ENCODE results near the gene KSR1. TPM values are rescaled to one million over a fixed set of nuclear protein-coding genes. Genes with fewer than 3 reads are reported as not detected.

KSR1 gene
- total and polyA plus RNA-seq, 9 of the 15 experiments (the other 6 are each of a cell fraction or from before 2014, with no cell fraction given) = 1.4 to 51.7 (median 18.4) TPM

- TF ChIP-seq, protein P1, sequence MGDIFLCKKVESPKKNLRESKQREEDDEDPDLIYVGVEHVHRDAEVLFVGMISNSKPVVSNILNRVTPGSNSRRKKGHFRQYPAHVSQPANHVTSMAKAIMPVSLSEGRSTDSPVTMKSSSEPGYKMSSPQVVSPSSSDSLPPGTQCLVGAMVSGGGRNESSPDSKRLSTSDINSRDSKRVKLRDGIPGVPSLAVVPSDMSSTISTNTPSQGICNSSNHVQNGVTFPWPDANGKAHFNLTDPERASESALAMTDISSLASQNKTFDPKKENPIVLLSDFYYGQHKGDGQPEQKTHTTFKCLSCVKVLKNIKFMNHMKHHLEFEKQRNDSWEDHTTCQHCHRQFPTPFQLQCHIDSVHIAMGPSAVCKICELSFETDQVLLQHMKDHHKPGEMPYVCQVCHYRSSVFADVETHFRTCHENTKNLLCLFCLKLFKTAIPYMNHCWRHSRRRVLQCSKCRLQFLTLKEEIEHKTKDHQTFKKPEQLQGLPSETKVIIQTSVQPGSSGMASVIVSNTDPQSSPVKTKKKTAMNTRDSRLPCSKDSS (IDR thresholded peaks at IDR 0.05; ENCODE audit: low read depth, partially characterized antibody) = no peak
- TF ChIP-seq ZFP91 (CRISPR knock-in tag; IDR thresholded peaks at IDR 0.05) (no peak), ATF7 (IDR thresholded peaks at IDR 0.05) (peak; percentile 74; the same call in 1 of the 2 replicates), RBFOX2 (IDR thresholded peaks at IDR 0.05; ENCODE audit: low read depth, low read length) (peak; percentile 36), POLR3G (IDR thresholded peaks at IDR 0.05; ENCODE audit: extremely low read depth, insufficient read length, insufficient replicate concordance) (no peak), HNRNPH1 (optimal IDR thresholded peaks at IDR 0.05; ENCODE audit: low read depth, low read length) (no peak), NR0B1 (IDR thresholded peaks at IDR 0.05; ENCODE audit: partially characterized antibody) (no peak), SUPT5H (IDR thresholded peaks at IDR 0.05) (peak; percentile 68), ZNF23 (CRISPR knock-in tag; IDR thresholded peaks at IDR 0.05) (0 out of 2 replicates have a peak, but pooled peaks have one; percentile 9), NCOA1 (IDR thresholded peaks at IDR 0.05; ENCODE audit: low read depth) (peak; percentile 94; the same call in 1 of the 2 replicates), KLF1 (tag; IDR thresholded peaks at IDR 0.05) (no peak), SRSF7 (optimal IDR thresholded peaks at IDR 0.05; ENCODE audit: low read depth, low read length) (no peak), NR2C2 (CRISPR knock-in tag; IDR thresholded peaks at IDR 0.05) (no peak), NR2C2 (tag; IDR thresholded peaks at IDR 0.05) (peak; percentile 36; the same call in 1 of the 2 replicates), KLF16 (IDR thresholded peaks at IDR 0.05) (peak; percentile 73; the same call in 1 of the 2 replicates), LEF1 (IDR thresholded peaks at IDR 0.05) (peak; percentile 90), ZNF398 (CRISPR knock-in tag; IDR thresholded peaks at IDR 0.05) (no peak), ATF1 (CRISPR knock-in tag; IDR thresholded peaks at IDR 0.05) (no peak), ATF1 (tag; IDR thresholded peaks at IDR 0.05) (peak; percentile 74; the same call in 1 of the 2 replicates)
- TF ChIP-seq, protein P2, sequence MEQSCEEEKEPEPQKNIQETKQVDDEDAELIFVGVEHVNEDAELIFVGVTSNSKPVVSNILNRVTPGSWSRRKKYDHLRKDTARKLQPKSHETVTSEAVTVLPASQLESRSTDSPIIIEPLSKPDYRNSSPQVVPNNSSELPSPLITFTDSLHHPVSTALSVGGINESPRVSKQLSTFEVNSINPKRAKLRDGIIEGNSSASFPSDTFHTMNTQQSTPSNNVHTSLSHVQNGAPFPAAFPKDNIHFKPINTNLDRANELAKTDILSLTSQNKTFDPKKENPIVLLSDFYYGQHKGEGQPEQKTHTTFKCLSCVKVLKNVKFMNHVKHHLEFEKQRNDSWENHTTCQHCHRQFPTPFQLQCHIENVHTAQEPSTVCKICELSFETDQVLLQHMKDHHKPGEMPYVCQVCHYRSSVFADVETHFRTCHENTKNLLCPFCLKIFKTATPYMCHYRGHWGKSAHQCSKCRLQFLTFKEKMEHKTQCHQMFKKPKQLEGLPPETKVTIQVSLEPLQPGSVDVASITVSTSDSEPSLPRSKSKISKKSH (CRISPR knock-in tag; IDR thresholded peaks at IDR 0.05) = no peak
- TF ChIP-seq, protein P3, sequence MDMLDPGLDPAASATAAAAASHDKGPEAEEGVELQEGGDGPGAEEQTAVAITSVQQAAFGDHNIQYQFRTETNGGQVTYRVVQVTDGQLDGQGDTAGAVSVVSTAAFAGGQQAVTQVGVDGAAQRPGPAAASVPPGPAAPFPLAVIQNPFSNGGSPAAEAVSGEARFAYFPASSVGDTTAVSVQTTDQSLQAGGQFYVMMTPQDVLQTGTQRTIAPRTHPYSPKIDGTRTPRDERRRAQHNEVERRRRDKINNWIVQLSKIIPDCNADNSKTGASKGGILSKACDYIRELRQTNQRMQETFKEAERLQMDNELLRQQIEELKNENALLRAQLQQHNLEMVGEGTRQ (CRISPR knock-in tag; IDR thresholded peaks at IDR 0.05) = no peak
Measured at GRCh38 chr17:27573971-27574525, 117.8 kb downstream of the KSR1 start (continued).
